GM21447 (cell line): ENCODE results near the gene FST.
A peak's percentile ranks its signal among the peaks of the same experiment; 100 is the strongest.

ENCODE experiments used
- ATAC-seq: cut with Tn5 transposase; IDR thresholded peaks from one replicate; pipeline ENCODE4 v1.9.1; 2021; ENCODE audit not compliant: unreplicated experiment

The FST gene

GRCh38 chr5:53473633-53474032, 6.8 kb upstream of the FST start:
- no peak for ATAC-seq

GRCh38 chr5:53475320-53475719, 5.1 kb upstream of the FST start:
- ATAC-seq: no peak

- ATAC-seq: no peak
These were observed 4.4 kb upstream of the FST start for GRCh38 chr5:53476019-53476418.

DNA sequence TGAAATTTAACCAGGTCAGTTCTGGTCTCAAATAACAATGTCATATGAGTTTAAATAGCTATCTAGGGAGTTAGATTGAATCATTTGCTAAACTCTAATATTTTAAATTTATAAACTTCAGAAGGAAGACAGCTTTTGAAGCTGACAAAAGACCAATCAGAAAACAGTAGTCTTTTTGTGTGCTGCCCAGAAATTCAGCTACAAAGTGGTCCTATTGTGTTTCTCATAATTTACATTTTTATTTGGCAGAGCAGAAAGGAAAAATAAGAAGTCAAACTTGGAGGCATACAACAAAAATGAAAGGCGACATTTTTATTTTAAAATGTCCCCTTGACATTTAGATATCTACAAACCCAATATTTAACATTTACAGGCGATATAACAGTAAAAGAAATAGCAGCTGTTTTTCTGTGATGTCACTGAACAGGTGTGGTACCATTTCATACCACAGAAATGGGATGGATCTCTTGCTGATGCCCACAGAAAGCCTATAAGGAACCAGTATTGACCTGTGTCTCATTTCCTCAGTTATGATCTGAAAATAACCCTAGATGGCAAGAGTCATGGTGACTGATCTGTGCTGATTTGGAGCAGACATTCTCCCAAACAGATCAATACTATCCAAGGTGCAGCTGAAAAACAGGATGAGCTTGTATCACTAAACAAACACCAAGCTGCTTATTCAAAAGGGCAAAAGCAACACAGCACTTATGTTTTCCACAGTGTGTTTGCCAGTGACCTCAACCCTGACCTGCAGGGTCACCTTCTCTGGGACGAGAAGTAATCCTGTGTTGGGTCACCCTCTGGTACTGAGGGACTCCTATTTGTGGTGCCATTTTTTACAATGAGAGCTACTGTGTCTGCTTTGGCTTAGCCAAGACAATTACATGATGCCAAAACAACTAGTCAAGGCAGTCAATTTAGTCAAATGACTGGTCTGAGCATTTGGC, 3.6 kb upstream of the FST start:
- no peak for ATAC-seq

GRCh38 chr5:53478411-53479044, 1.9 kb upstream of the FST start:
- peak; percentile 36 for ATAC-seq

GRCh38 chr5:53479045-53479589, 1.3 kb upstream of the FST start:
- no peak for ATAC-seq

DNA sequence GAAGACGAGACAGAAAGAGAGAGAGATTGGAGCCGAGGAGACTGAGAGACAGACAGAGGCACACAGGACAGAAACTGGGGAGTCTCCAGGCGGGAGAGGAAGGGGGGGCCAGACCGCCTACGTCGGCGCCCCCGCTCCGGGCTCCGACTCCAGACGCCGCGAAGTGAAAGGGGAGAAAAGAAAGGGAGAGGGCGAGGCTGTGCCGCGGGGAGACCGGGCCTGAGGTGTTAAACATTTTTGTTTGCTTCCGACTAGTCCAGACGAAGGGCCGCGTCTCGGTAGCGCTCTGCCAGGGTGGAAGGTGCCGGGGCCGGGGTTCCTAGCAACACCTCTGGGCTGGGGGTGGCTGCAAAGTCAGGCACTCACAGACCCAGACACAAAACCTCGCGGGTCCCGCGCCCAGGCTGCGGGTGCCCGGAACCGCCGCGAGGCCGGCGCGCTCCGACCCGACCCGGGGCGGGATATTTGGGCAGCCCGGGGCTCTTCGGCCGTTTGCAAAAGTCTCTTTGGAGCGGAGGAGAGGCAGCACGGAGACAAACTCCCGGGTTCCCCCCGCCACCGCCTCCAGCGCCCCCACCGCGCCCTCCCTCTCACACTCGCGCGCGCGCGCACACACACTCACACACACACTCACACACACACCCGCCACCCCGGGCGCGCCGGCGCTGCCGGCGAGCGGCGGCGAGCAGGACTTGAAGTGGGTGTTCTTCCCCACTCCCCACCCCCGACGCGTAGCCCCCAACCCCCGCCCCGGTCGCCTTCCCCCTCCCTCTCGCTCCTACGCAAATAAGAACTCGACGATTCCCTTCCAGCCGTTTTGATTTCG, 626 bp upstream of the FST start:
- ATAC-seq: no peak

GRCh38 chr5:53481159-53481886, 894 bp downstream of the FST start:
- no peak for ATAC-seq

DNA sequence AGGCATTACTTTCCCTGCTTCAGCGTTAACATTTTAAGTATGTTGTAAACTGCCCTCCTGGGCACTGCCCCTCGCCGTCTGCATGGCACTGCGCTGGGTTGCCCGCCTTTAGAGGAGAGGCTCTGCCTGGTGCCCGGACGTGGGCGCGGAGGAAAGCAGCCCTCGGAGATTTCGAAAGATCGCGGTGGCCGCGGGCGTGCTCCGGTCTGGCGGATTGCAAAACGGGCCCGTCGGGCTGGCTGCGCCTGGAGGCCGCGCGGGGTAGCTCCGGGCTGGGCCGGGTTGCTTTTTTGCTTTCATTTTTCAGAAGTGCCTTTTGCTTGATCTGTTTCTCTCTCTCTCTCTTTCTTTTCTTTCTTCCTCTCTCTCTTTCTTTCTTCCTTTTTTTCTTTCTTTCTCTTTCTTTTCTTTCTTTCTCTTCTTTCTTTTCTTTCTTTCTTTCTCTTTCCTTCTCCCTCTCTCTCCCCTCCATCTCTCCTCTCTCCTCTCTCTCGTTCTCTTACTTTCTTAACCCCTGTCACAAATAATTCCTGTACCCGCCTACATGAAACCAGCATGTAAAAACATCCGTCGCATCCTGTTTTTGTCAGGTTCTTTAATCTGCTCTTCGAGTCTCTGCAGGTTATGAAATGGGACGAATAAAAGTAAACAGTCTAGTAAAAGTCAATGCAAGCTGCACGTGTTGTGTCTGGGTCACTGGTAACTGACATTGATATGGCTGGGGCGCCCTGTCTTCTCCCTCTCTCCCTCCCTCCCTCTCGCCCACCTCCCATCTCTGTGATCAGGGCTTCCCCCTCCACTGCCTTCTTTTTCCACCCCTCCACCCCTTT, 1.7 kb downstream of the FST start:
- peak; percentile 64 for ATAC-seq

DNA sequence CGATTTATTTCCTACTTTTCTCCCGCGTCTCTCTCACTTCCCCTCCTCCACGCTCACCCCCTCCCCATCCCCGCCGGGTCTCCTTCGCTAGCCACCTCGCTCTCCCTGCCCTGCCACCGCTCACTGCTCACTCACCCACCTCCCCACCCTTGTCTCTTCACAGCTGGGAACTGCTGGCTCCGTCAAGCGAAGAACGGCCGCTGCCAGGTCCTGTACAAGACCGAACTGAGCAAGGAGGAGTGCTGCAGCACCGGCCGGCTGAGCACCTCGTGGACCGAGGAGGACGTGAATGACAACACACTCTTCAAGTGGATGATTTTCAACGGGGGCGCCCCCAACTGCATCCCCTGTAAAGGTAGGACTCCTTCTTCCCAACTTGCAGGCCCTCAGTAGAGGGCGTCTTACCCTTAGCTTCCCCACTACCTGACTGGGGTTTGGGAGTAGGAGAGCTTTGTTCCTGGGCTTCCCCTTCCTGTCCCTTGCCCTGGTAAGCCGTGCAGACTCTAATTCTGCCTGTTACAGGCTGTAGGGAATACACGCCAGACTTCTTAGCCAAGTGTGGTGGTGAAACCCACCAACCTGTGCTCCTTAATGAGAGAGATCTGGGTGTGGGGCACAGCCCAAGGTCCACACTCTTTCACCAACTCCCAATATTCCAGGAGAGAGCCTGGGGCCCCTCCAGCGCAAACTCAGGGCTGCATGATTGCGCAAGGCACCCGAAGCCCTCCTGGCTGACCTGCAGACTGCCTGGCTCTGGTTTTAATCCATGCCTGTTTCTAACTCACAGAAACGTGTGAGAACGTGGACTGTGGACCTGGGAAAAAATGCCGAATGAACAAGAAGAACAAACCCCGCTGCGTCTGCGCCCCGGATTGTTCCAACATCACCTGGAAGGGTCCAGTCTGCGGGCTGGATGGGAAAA, 2.5 kb downstream of the FST start:
- ATAC-seq: no peak

- no peak for ATAC-seq
These were observed 7.0 kb downstream of the FST start for GRCh38 chr5:53487436-53487835.

GRCh38 chr5:53488195-53488722, 7.8 kb downstream of the FST start:
- ATAC-seq: no peak

DNA sequence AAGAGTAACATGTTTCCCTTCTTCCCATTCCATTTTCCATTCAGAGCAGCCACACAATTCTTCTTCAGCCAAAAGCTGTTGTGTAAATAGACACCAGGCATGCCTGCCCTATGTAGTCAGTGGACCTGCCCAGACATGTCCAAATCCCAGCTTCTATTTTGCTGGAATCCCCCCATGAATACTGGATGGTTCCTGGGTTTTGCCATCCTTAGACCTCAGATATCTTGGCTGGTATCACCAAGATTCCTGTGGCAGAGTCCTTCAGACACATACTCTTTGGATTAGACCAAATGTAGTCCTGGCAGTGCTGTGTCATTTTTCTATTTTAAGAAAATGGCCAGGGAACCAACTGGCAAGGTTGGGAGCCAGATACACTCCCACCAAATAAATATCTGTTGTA, 10.3 kb downstream of the FST start:
- ATAC-seq: no peak

DNA sequence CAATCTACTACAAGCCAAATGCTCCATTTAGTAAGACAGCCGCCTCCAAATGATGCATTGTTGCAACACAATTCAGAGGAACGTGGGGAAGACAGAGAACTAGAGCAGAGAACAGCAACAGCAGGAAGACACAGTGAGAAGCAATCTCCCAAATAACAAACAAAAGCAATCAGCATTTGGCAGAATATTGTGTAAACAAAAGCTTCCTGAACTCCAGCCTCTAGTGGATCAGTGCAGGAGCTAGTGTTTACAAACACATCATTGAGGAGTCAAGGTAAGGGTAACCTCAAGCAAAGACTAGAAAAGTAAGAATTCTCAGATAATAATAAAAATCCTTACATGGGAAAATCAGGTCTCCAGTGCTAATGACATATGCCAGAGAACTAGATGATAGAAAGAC, 20.6 kb downstream of the FST start:
- no peak for ATAC-seq

- no peak for ATAC-seq
These were observed 23.3 kb downstream of the FST start for GRCh38 chr5:53503562-53504218.

- no peak for ATAC-seq
These were observed 26.6 kb downstream of the FST start for GRCh38 chr5:53507013-53507412.

DNA sequence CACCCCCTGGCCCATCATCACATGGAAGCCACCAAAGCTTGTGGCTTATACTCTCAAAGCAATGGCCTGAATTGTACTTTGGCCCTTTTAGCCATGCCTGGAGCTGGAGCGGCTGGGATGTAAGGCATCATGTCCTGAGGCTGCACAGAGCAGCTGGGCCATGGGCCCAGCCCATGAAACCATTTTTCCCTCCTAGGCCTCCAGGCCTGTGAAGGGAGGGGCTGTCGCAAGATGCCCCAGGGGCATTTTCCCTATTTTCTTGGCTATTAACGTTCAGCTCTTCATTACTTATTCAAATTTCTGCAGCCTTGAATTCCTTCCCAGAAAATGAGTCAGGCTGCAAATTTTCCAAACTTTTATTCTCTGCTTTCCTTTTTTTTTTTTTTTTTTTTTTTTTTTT, 27.7 kb downstream of the FST start:
- no peak for ATAC-seq

GRCh38 chr5:53512539-53512938, 32.1 kb downstream of the FST start:
- ATAC-seq: no peak
